Measurements from ENCODE around the gene HYAL2. TPM values are rescaled to one million over a fixed set of nuclear protein-coding genes. Genes with fewer than 3 reads are reported as not detected.

Gene HYAL2
- total and polyA plus RNA-seq, 4 donors: 19.5 to 57.6 (median 33.2) TPM

- no peak overlapping the region for H3K4me3 ChIP-seq (ENCODE audit: low read depth in 1 of 3, low read length in 3 of 3)
- WGBS: 59% methylated on average over 10 of the region's 10 CpGs
- DNase-seq (ENCODE audit: low spot score): no peak
- H3K27me3 ChIP-seq (ENCODE audit: control insufficient read depth in 4 of 4, insufficient read depth in 4 of 4, low read length in 3 of 4): peaks cover 0 to 2% (median 0%) of the 10 kb centered on the region in 4 donors
- no peaks in the 10 kb centered on the region for H3K36me3 ChIP-seq (ENCODE audit: control insufficient read depth in 4 of 4, insufficient read depth in 3 of 4, low read depth in 1 of 4, low read length in 3 of 4)
- no peak overlapping the region for H3K9ac ChIP-seq (ENCODE audit: low read depth in 1 of 2, low read length in 2 of 2)
- TF ChIP-seq ATF3 (IDR thresholded peaks at IDR 0.05) (no peak), FOXA1 (IDR thresholded peaks at IDR 0.05) (no peak), NR2F2 (IDR thresholded peaks at IDR 0.05) (no peak), HNF4A (conservative IDR thresholded peaks at IDR 0.05) (peak; percentile 16 to 21), JUND (IDR thresholded peaks at IDR 0.05) (no peak), EGR1 (IDR thresholded peaks at IDR 0.05; ENCODE audit: low read depth in 2 of 2) (no peak), YY1 (IDR thresholded peaks at IDR 0.05) (no peak), REST (IDR thresholded peaks at IDR 0.05) (no peak), FOXA2 (IDR thresholded peaks at IDR 0.05) (no peak), RXRA (IDR thresholded peaks at IDR 0.05) (peak; percentile 44 to 52), SP1 (IDR thresholded peaks at IDR 0.05) (peak; percentile 29), GABPA (IDR thresholded peaks at IDR 0.05 in 1 of 2, conservative IDR thresholded peaks at IDR 0.05 in 1 of 2) (no peak), HNF4G (IDR thresholded peaks at IDR 0.05) (no peak), RAD21 (IDR thresholded peaks at IDR 0.05) (no peak), TAF1 (conservative IDR thresholded peaks at IDR 0.05) (no peak)
- TF ChIP-seq, protein P1, sequence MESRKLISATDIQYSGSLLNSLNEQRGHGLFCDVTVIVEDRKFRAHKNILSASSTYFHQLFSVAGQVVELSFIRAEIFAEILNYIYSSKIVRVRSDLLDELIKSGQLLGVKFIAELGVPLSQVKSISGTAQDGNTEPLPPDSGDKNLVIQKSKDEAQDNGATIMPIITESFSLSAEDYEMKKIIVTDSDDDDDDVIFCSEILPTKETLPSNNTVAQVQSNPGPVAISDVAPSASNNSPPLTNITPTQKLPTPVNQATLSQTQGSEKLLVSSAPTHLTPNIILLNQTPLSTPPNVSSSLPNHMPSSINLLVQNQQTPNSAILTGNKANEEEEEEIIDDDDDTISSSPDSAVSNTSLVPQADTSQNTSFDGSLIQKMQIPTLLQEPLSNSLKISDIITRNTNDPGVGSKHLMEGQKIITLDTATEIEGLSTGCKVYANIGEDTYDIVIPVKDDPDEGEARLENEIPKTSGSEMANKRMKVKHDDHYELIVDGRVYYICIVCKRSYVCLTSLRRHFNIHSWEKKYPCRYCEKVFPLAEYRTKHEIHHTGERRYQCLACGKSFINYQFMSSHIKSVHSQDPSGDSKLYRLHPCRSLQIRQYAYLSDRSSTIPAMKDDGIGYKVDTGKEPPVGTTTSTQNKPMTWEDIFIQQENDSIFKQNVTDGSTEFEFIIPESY (IDR thresholded peaks at IDR 0.05): no peak
- TF ChIP-seq, protein P2, sequence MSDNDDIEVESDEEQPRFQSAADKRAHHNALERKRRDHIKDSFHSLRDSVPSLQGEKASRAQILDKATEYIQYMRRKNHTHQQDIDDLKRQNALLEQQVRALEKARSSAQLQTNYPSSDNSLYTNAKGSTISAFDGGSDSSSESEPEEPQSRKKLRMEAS (IDR thresholded peaks at IDR 0.05): no peak
- TF ChIP-seq, protein P3, sequence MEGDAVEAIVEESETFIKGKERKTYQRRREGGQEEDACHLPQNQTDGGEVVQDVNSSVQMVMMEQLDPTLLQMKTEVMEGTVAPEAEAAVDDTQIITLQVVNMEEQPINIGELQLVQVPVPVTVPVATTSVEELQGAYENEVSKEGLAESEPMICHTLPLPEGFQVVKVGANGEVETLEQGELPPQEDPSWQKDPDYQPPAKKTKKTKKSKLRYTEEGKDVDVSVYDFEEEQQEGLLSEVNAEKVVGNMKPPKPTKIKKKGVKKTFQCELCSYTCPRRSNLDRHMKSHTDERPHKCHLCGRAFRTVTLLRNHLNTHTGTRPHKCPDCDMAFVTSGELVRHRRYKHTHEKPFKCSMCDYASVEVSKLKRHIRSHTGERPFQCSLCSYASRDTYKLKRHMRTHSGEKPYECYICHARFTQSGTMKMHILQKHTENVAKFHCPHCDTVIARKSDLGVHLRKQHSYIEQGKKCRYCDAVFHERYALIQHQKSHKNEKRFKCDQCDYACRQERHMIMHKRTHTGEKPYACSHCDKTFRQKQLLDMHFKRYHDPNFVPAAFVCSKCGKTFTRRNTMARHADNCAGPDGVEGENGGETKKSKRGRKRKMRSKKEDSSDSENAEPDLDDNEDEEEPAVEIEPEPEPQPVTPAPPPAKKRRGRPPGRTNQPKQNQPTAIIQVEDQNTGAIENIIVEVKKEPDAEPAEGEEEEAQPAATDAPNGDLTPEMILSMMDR (IDR thresholded peaks at IDR 0.05; ENCODE audit: low read depth, low read length, missing input control): no peak
- no peak overlapping the region for H3K27ac ChIP-seq (ENCODE audit: low read depth in 1 of 2, low read length in 2 of 2)
- H3K9me3 ChIP-seq (ENCODE audit: control insufficient read depth in 4 of 4, low read length in 3 of 4): no peaks in the 10 kb centered on the region
- H3K4me1 ChIP-seq (ENCODE audit: control insufficient read depth in 4 of 4, insufficient read depth in 4 of 4, low read length in 3 of 4): peaks cover 3 to 55% (median 24%) of the 10 kb centered on the region in 4 donors
Measured at GRCh38 chr3:50271314-50271936, 51.1 kb downstream of the HYAL2 start.

All from liver (tissue), 9 donors.